Right lobe of liver (tissue), 4 donors: ENCODE measurements around the gene AVL9.

Experiments
- POLR2A ChIP-seq: fragments of 450-650 bp; IDR thresholded peaks from one replicate; pipeline ENCODE4 v1.6.1; 2017; ENCODE audit warnings: antibody characterized with exemption, mild to moderate bottlenecking
- TF ChIP-seq, protein P1 (sequence below), 4 donors: fragments of 200-600 bp in 3 of 4; fragments of 450-650 bp in 1 of 4; IDR thresholded peaks; one replicate each; pipeline versions ENCODE4 v1.5.1 to v1.8.0; 2016 to 2022; ENCODE audit warnings: antibody characterized with exemption in 4 of 4, mild to moderate bottlenecking in 2 of 4
- donor health status: DM: no; HTN: no; CAD: no.
- donor health status: DM: no; HTN: no; CAD: no.
- donor health status: DM: no; HTN: yes; CAD: no.

DNA sequence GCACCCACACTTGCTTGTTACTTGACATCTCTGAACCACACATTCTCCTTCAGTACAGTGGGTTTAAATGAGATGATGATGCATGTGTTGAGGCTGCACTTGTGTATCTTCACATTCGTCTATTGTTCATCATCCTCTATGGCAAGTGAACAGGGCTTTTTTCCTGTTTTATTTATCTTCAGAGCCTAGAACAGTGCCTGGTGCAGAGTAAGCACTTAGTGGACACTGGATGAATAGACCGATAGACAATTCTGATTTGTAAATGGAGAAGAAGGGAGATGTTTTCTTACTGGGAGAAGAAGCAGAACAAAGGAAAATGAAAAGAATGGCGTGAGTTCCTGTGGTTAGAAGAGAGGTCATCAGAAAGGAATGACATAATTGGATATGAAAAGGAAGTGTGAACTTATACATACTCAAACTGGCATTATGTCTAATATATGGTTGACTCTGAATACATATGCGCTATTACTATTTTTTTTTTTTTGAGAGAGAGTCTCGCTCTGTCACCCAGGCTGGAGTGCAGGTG is 99.7 kb downstream of the AVL9 start:
- TF ChIP-seq, protein P1, sequence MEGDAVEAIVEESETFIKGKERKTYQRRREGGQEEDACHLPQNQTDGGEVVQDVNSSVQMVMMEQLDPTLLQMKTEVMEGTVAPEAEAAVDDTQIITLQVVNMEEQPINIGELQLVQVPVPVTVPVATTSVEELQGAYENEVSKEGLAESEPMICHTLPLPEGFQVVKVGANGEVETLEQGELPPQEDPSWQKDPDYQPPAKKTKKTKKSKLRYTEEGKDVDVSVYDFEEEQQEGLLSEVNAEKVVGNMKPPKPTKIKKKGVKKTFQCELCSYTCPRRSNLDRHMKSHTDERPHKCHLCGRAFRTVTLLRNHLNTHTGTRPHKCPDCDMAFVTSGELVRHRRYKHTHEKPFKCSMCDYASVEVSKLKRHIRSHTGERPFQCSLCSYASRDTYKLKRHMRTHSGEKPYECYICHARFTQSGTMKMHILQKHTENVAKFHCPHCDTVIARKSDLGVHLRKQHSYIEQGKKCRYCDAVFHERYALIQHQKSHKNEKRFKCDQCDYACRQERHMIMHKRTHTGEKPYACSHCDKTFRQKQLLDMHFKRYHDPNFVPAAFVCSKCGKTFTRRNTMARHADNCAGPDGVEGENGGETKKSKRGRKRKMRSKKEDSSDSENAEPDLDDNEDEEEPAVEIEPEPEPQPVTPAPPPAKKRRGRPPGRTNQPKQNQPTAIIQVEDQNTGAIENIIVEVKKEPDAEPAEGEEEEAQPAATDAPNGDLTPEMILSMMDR (IDR thresholded peaks at IDR 0.05) = no peak
- no peak for TF ChIP-seq POLR2A
